A549 (cell line): ENCODE measurements around the gene GNE. TPM values are rescaled to one million over a fixed set of nuclear protein-coding genes. Genes with fewer than 3 reads are reported as not detected.

ENCODE experiments used
- ATAC-seq, 2 experiments: fragments of 200-7000 bp in 1 of 2; fragments of >200 bp in 1 of 2; cut with Nextera tagmentation in 1 of 2; cut with Tn5 transposase in 1 of 2; 3 replicates each; pipeline versions ENCODE4 v1.8.0 to v1.9.1; 2018 to 2020; ENCODE audit warnings: mild to moderate bottlenecking in 1 of 2, moderate library complexity in 1 of 2
- CTCF ChIA-PET: fragments of 300-600 bp; sonication (Branson Sonifier 250); formaldehyde crosslinking; extraction: SDS; loops from one replicate; lab custom pipeline; 2021; ENCODE audit warnings: antibody characterized with exemption, inconsistent platforms; lab: Yijun Ruan, JAX
- POLR2A ChIA-PET: fragments of 350-600 bp; formaldehyde crosslinking; extraction: SDS; loops from one replicate; lab custom pipeline; 2021; ENCODE audit warnings: antibody characterized with exemption, inconsistent platforms; lab: Yijun Ruan, JAX
- DNase-seq, 2 experiments: peaks; one replicate each; pipeline versions ENCODE4 v3.0.0 to v3.0.0-alpha.2; 2011 to 2016; ENCODE audit warnings: low read depth in 1 of 2, low spot score in 1 of 2
- FAIRE-seq: peaks from 2 replicates; lab custom pipeline; 2011; peaks lifted over from hg19 to GRCh38; lab: Jason Lieb, UNC
- H3K27ac ChIP-seq, 2 experiments: fragments of >200 bp; sonication (Bioruptor Twin); formaldehyde crosslinking; 3 replicates each; pipeline ENCODE4 v1.5.1; 2016 to 2017
- H3K4me1 ChIP-seq: fragments of >200 bp; sonication (Bioruptor Twin); formaldehyde crosslinking; 3 replicates; pipeline ENCODE4 v1.6.1; 2016
- H3K4me2 ChIP-seq: fragments of >200 bp; sonication (Bioruptor Twin); formaldehyde crosslinking; 3 replicates; pipeline ENCODE4 v1.6.1; 2016
- H3K4me3 ChIP-seq: fragments of >200 bp; sonication (Bioruptor Twin); formaldehyde crosslinking; 3 replicates; pipeline ENCODE4 v1.5.1; 2016
- H3K9me3 ChIP-seq: fragments of >200 bp; sonication (Bioruptor Twin); formaldehyde crosslinking; 3 replicates; pipeline ENCODE4 v1.6.1; 2016
- BHLHE40 ChIP-seq: IDR thresholded peaks from 2 replicates; pipeline ENCODE4 v1.6.1; 2012; ENCODE audit warnings: low read depth, low read length, inconsistent platforms
- CBX8 ChIP-seq: fragments of 200-600 bp; sonication (generic); IDR thresholded peaks from 2 replicates; pipeline ENCODE4 v1.6.1; 2016
- CTCF ChIP-seq: fragments of >200 bp; sonication (Bioruptor Twin); formaldehyde crosslinking; IDR thresholded peaks from 3 replicates; pipeline ENCODE4 v1.5.1; 2016
- E2F6 ChIP-seq: IDR thresholded peaks from 2 replicates; pipeline ENCODE4 v1.6.1; 2012; ENCODE audit warnings: low read depth, borderline replicate concordance
- EHMT2 ChIP-seq: fragments of 200-600 bp; sonication (generic); IDR thresholded peaks from 2 replicates; pipeline ENCODE4 v1.6.1; 2016; ENCODE audit warnings: antibody characterized with exemption, low read depth, mild to moderate bottlenecking, moderate library complexity
- EP300 ChIP-seq, 2 experiments: fragments of >200 bp; sonication (Bioruptor Twin); formaldehyde crosslinking; IDR thresholded peaks; 2 replicates in 1 of 2; 3 replicates in 1 of 2; pipeline ENCODE4 v1.6.1; 2016 to 2017
- FOSB ChIP-seq: fragments of 250-450 bp; sonication (Bioruptor Pico); IDR thresholded peaks from 2 replicates; pipeline ENCODE4 v1.5.0; 2020; ENCODE audit warnings: mild to moderate bottlenecking, moderate library complexity
- FOXS1 ChIP-seq: fragments of 250-450 bp; sonication (Bioruptor Pico); IDR thresholded peaks from 2 replicates; pipeline ENCODE4 v1.5.0; 2020; ENCODE audit warnings: mild to moderate bottlenecking, moderate library complexity
- HES2 ChIP-seq: fragments of >200 bp; sonication (Bioruptor Twin); formaldehyde crosslinking; IDR thresholded peaks from 2 replicates; pipeline ENCODE4 v1.6.1; 2016
- HOXB5 ChIP-seq: fragments of 250-450 bp; sonication (Bioruptor Pico); IDR thresholded peaks from 2 replicates; pipeline ENCODE4 v1.5.0; 2020; ENCODE audit warnings: mild to moderate bottlenecking, moderate library complexity
- JUN ChIP-seq, 2 experiments: fragments of >200 bp; sonication (Bioruptor Twin); formaldehyde crosslinking; IDR thresholded peaks; 2 replicates in 1 of 2; 3 replicates in 1 of 2; pipeline ENCODE4 v1.6.1; 2016 to 2017
- KDM1A ChIP-seq: fragments of 200-600 bp; sonication (generic); IDR thresholded peaks from 2 replicates; pipeline ENCODE4 v1.6.1; 2016; ENCODE audit warnings: low read depth, mild to moderate bottlenecking
- MAFK ChIP-seq: fragments of 450-650 bp; IDR thresholded peaks from 2 replicates; pipeline ENCODE4 v1.6.1; 2014; ENCODE audit not compliant: partially characterized antibody
- PHF8 ChIP-seq: fragments of 200-600 bp; sonication (generic); IDR thresholded peaks from 2 replicates; pipeline ENCODE4 v1.6.1; 2016; ENCODE audit warnings: low read depth, mild to moderate bottlenecking, antibody characterized with exemption, moderate library complexity, borderline replicate concordance
- POLR2A ChIP-seq: IDR thresholded peaks from 2 replicates; pipeline ENCODE4 v1.6.1; 2012; ENCODE audit warnings: mild to moderate bottlenecking, low read length
- RAD21 ChIP-seq, 2 experiments: fragments of >200 bp in 1 of 2; sonication (Bioruptor Twin) in 1 of 2; formaldehyde crosslinking in 1 of 2; IDR thresholded peaks in 1 of 2; conservative IDR thresholded peaks in 1 of 2; 2 replicates in 1 of 2; 3 replicates in 1 of 2; pipeline ENCODE4 v1.6.1; 2012 to 2018; ENCODE audit warnings: inconsistent platforms in 1 of 2
- RARB ChIP-seq: fragments of 250-450 bp; sonication (Bioruptor Pico); IDR thresholded peaks from 2 replicates; pipeline ENCODE4 v1.8.0; 2021; ENCODE audit warnings: mild to moderate bottlenecking, moderate library complexity
- REST ChIP-seq: fragments of 200-600 bp; sonication (generic); IDR thresholded peaks from 2 replicates; pipeline ENCODE4 v1.6.1; 2016; ENCODE audit warnings: antibody characterized with exemption, mild to moderate bottlenecking, moderate library complexity
- RNF2 ChIP-seq: fragments of 200-600 bp; sonication (generic); IDR thresholded peaks from 2 replicates; pipeline ENCODE4 v1.6.1; 2016; ENCODE audit warnings: low read depth, mild to moderate bottlenecking, antibody characterized with exemption, moderate library complexity, borderline replicate concordance
- SMC3 ChIP-seq: fragments of >200 bp; sonication (Bioruptor Twin); formaldehyde crosslinking; IDR thresholded peaks from 3 replicates; pipeline ENCODE4 v1.6.1; 2018; ENCODE audit warnings: inconsistent platforms
- ZFP36 ChIP-seq: fragments of 450-650 bp; IDR thresholded peaks from 2 replicates; pipeline ENCODE4 v1.6.1; 2014; ENCODE audit warnings: borderline replicate concordance; ENCODE audit not compliant: partially characterized antibody
- WGBS: methylation state at CpG from one replicate; pipeline ENCODE4 v1.1.6; 2017; ENCODE audit errors: missing lambda C conversion rate; 5-methylcytosine and 5-hydroxymethylcytosine counted together
- polyA plus RNA-seq, 4 experiments: library from polyadenylated mRNA; depleted of rRNA in 3 of 4; stranded (reverse); fragments of >200 nt; fragmentation: RNase III in 1 of 4; extraction: RNeasy Plus Mini Kit Qiagen cat#74134 plus additional on column Dnase treatment in 1 of 4; gene quantifications; 2 replicates in 3 of 4; 3 replicates in 1 of 4; pipeline ENCODE4 v1.2.3, GENCODE V29; 2011 to 2017
- TF ChIP-seq, protein P1 (sequence below): fragments of 250-450 bp; sonication (Bioruptor Pico); IDR thresholded peaks from 2 replicates; pipeline ENCODE4 v1.5.0; 2021; ENCODE audit warnings: mild to moderate bottlenecking, moderate library complexity, borderline replicate concordance
- TF ChIP-seq, protein P2 (sequence below): IDR thresholded peaks from 2 replicates; pipeline ENCODE4 v1.6.1; 2012
- TF ChIP-seq, protein P3 (sequence below): fragments of >200 bp; sonication (Bioruptor Twin); formaldehyde crosslinking; IDR thresholded peaks from 3 replicates; pipeline ENCODE4 v1.6.1; 2016

Gene GNE
- polyA plus RNA-seq, 2 of the 4 experiments (the other 2 are of a cell fraction) = 23.0 to 32.9 TPM

- 62% methylated on average over 3 of the region's 3 CpGs for WGBS
- Histone ChIP-seq H3K4me1 (no peaks in the 10 kb centered on the region), H3K4me3 (no peak overlapping the region), H3K27ac (no peak overlapping the region), H3K9me3 (no peaks in the 10 kb centered on the region), H3K4me2 (no peak overlapping the region)
- DNase-seq (no peak), FAIRE-seq (no peak), ATAC-seq (no peak; a peak in 1 of 6 replicates)
- CTCF ChIA-PET = interaction anchor here (0.9 to 5.5 kb wide), 2 partner anchors 15 to 34 kb away, joined by 3 to 28 read pairs; partner anchors contain the start of gene CLTA
- POLR2A ChIA-PET = no interaction called here
- TF ChIP-seq RAD21 (conservative IDR thresholded peaks at IDR 0.05 in 1 of 2, IDR thresholded peaks at IDR 0.05 in 1 of 2) (no peak), ZFP36 (no peak), SMC3 (no peak), MAFK (no peak), CBX8 (no peak), EP300 (IDR thresholded peaks at IDR 0.05) (no peak)
- TF ChIP-seq, protein P1, sequence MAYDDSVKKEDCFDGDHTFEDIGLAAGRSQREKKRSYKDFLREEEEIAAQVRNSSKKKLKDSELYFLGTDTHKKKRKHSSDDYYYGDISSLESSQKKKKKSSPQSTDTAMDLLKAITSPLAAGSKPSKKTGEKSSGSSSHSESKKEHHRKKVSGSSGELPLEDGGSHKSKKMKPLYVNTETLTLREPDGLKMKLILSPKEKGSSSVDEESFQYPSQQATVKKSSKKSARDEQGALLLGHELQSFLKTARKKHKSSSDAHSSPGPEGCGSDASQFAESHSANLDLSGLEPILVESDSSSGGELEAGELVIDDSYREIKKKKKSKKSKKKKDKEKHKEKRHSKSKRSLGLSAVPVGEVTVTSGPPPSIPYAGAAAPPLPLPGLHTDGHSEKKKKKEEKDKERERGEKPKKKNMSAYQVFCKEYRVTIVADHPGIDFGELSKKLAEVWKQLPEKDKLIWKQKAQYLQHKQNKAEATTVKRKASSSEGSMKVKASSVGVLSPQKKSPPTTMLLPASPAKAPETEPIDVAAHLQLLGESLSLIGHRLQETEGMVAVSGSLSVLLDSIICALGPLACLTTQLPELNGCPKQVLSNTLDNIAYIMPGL = no peak
Observed at GRCh38 chr9:36174731-36175130, 83.5 kb downstream of the GNE start.

DNA sequence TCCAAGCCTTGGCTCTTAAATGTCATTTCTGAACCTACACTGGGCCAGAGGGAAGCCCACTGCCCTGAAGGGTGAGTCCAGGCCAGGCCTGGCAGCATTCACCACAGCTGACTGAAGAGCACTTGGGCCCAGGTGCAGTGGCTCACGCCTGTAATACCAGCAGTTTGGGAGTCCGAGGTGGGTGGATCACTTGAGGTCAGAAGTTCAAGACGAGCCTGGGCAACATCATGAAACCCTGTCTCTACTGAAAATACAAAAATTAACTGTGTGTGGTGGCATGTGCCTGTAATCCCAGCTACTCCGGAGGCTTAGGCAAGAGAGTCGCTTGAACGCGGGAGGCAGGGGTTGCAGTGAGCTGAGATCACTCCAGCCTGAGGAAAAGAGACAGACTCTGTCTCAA, 84.0 kb downstream of the GNE start:
- ATAC-seq (no peak), DNase-seq (no peak), FAIRE-seq (no peak)
- H3K4me1 ChIP-seq = no peaks in the 10 kb centered on the region
- ChIA-PET POLR2A (no interaction called here), CTCF (interaction anchor here (0.9 to 5.5 kb wide), 4 partner anchors 10 to 111 kb away, joined by 3 to 28 read pairs (median 3); partner anchors contain the start of gene CLTA)
- TF ChIP-seq POLR2A (no peak), HOXB5 (CRISPR knock-in tag) (no peak), HES2 (no peak), KDM1A (no peak), CTCF (no peak), BHLHE40 (no peak), RNF2 (no peak)
- TF ChIP-seq, protein P2, sequence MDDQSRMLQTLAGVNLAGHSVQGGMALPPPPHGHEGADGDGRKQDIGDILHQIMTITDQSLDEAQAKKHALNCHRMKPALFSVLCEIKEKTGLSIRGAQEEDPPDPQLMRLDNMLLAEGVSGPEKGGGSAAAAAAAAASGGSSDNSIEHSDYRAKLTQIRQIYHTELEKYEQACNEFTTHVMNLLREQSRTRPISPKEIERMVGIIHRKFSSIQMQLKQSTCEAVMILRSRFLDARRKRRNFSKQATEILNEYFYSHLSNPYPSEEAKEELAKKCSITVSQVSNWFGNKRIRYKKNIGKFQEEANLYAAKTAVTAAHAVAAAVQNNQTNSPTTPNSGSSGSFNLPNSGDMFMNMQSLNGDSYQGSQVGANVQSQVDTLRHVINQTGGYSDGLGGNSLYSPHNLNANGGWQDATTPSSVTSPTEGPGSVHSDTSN = no peak
- no peaks in the 10 kb centered on the region for H3K9me3 ChIP-seq
- 82% methylated on average over 7 of the region's 7 CpGs for WGBS
- no peak overlapping the region for H3K4me3 ChIP-seq
- no peak overlapping the region for H3K4me2 ChIP-seq
- H3K27ac ChIP-seq = no peak overlapping the region

GRCh38 chr9:36173861-36174260, 84.4 kb downstream of the GNE start:
- H3K4me2 ChIP-seq = no peak overlapping the region
- no peak for DNase-seq
- H3K4me3 ChIP-seq = no peak overlapping the region
- no peak overlapping the region for H3K27ac ChIP-seq
- ChIA-PET CTCF (interaction anchor here (0.9 to 5.5 kb wide), 7 partner anchors 10 to 228 kb away, joined by 3 to 28 read pairs (median 3); partner anchors contain the start of gene CLTA), POLR2A (no interaction called here)
- WGBS = 91% methylated on average over 2 of the region's 2 CpGs
- no peak for ATAC-seq
- no peaks in the 10 kb centered on the region for H3K9me3 ChIP-seq
- FAIRE-seq = no peak
- H3K4me1 ChIP-seq = no peaks in the 10 kb centered on the region
- no peak for TF ChIP-seq EHMT2
- no peak for TF ChIP-seq PHF8
- TF ChIP-seq, protein P3, sequence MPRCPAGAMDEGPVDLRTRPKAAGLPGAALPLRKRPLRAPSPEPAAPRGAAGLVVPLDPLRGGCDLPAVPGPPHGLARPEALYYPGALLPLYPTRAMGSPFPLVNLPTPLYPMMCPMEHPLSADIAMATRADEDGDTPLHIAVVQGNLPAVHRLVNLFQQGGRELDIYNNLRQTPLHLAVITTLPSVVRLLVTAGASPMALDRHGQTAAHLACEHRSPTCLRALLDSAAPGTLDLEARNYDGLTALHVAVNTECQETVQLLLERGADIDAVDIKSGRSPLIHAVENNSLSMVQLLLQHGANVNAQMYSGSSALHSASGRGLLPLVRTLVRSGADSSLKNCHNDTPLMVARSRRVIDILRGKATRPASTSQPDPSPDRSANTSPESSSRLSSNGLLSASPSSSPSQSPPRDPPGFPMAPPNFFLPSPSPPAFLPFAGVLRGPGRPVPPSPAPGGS = no peak
- TF ChIP-seq JUN (IDR thresholded peaks at IDR 0.05) = no peak
- no peak for TF ChIP-seq FOXS1 (CRISPR knock-in tag)
- TF ChIP-seq RARB (CRISPR knock-in tag) = no peak
- TF ChIP-seq FOSB (CRISPR knock-in tag) = no peak
- no peak for TF ChIP-seq E2F6
- no peak for TF ChIP-seq KDM1A
- TF ChIP-seq REST = no peak
